Hepatocyte (in vitro differentiated cells): Measurements from ENCODE around the gene LCAT. TPM values are rescaled to one million over a fixed set of nuclear protein-coding genes. Genes with fewer than 3 reads are reported as not detected.

Experiments
- DNase-seq: peaks from one replicate; pipeline ENCODE4 v3.0.0-alpha.2; 2016; ENCODE audit warnings: low spot score
- H2AFZ ChIP-seq: fragments of 200-600 bp; sonication (generic); 2 replicates; pipeline ENCODE4 v1.6.0; 2016; ENCODE audit warnings: antibody characterized with exemption, mild to moderate bottlenecking
- H3K27ac ChIP-seq: fragments of 200-600 bp; sonication (generic); 2 replicates; pipeline ENCODE4 v1.5.1; 2016; ENCODE audit warnings: mild to moderate bottlenecking
- H3K27me3 ChIP-seq: fragments of 200-600 bp; sonication (generic); 2 replicates; pipeline ENCODE4 v1.6.1; 2016
- H3K36me3 ChIP-seq: fragments of 200-600 bp; sonication (generic); replicated peaks from 2 replicates; pipeline ENCODE4 v1.5.1; 2016; ENCODE audit warnings: low read depth; ENCODE audit not compliant: insufficient read depth
- H3K4me1 ChIP-seq: fragments of 200-600 bp; sonication (generic); 2 replicates; pipeline ENCODE4 v1.5.1; 2016; ENCODE audit warnings: mild to moderate bottlenecking, moderate library complexity; ENCODE audit not compliant: insufficient read depth
- H3K4me2 ChIP-seq: fragments of 200-600 bp; sonication (generic); 2 replicates; pipeline ENCODE4 v1.6.0; 2016
- H3K4me3 ChIP-seq: fragments of 200-600 bp; sonication (generic); 2 replicates; pipeline ENCODE4 v1.5.1; 2016; ENCODE audit warnings: mild to moderate bottlenecking
- H3K79me2 ChIP-seq: fragments of 200-600 bp; sonication (generic); 2 replicates; pipeline ENCODE4 v1.6.0; 2017; ENCODE audit warnings: mild to moderate bottlenecking
- H3K9me2 ChIP-seq: fragments of 200-600 bp; sonication (generic); replicated peaks from 2 replicates; pipeline ENCODE4 v1.6.0; 2017; ENCODE audit warnings: mild to moderate bottlenecking; ENCODE audit not compliant: insufficient read depth
- H3K9me3 ChIP-seq: fragments of 200-600 bp; sonication (generic); 2 replicates; pipeline ENCODE4 v1.5.1; 2016; ENCODE audit warnings: low read depth, mild to moderate bottlenecking
- H4K20me1 ChIP-seq: fragments of 200-600 bp; sonication (generic); 2 replicates; pipeline ENCODE4 v1.6.0; 2016; ENCODE audit warnings: mild to moderate bottlenecking; ENCODE audit not compliant: insufficient read depth, poor library complexity, severe bottlenecking
- EZH2 ChIP-seq: fragments of 200-600 bp; sonication (generic); IDR thresholded peaks from 2 replicates; pipeline ENCODE4 v1.6.1; 2016; ENCODE audit warnings: antibody characterized with exemption, mild to moderate bottlenecking, borderline replicate concordance
- EZH2phosphoT487 ChIP-seq: fragments of 200-600 bp; sonication (generic); IDR thresholded peaks from one replicate; pipeline ENCODE4 v1.6.1; 2018; ENCODE audit warnings: antibody characterized with exemption, mild to moderate bottlenecking, low read depth, moderate library complexity; ENCODE audit not compliant: unreplicated experiment, severe bottlenecking
- WGBS: methylation state at CpG from one replicate; pipeline ENCODE4 v1.1.6; 2016; ENCODE audit warnings: low lambda C conversion rate; ENCODE audit errors: missing lambda C conversion rate; 5-methylcytosine and 5-hydroxymethylcytosine counted together
- polyA plus RNA-seq: library from polyadenylated mRNA; unstranded; fragments of >200 nt; fragmentation: Nextera tagmentation; extraction: Ambion mirVana; gene quantifications from 2 replicates; pipeline ENCODE4 v1.2.1, GENCODE V29; 2016
- total RNA-seq: library from RNA; depleted of rRNA; stranded (reverse); fragments of >200 nt; gene quantifications from 2 replicates; pipeline ENCODE4 v1.2.3, GENCODE V29; 2014
- TF ChIP-seq, protein P1 (sequence below): fragments of 200-600 bp; sonication (generic); IDR thresholded peaks from 2 replicates; pipeline ENCODE4 v1.5.1; 2016; ENCODE audit warnings: antibody characterized with exemption, mild to moderate bottlenecking; ENCODE audit not compliant: poor library complexity

LCAT gene
- total and polyA plus RNA-seq, 2 experiments from 2014 or later = 15.6 to 44.6 TPM

DNA sequence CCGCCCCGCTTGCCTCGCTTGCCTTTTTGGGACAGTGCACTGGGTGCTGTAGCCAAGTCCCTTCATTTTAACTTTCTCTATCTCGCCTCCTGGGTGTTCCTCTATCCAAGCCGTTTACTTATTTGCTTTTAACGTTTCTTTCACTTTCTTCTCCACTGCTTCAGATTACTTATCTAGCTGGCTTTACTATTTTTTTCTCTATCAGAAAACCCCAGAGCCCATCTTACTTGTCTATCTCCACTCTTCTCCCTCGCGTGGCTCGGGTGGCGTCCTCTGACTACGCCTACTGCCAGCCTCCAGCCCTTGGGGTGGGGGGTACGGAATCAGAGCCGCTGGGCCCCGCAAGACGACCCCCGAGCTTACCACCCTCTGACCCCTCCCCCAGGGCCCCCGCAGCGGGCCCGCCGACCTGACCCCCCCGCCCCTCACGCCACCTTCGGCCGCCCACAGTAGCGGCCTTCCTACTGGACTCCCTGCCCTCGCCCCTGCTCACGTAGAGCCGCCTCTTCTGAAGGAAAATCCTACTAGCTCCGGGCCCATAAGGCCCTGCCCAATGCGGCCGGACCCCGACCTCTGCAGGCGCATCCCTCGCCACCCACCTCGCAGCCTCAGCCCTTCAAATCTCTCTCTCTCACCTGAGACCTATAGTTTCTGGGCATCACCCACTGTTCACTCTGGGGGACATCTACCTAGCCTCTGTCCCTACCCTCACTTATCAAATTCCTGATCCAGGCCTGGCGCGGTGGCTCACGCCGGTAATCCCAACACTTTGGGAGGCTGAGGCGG lies 25.5 kb upstream of the LCAT start:
- peak; percentile 46 for DNase-seq
- Histone ChIP-seq H2AFZ (peak overlapping the region; percentile 43), H3K4me3 (peak overlapping the region; percentile 94), H3K4me1 (peaks cover 24% of the 10 kb centered on the region), H3K4me2 (peak overlapping the region; percentile 96), H3K36me3 (no peaks in the 10 kb centered on the region), H3K27me3 (no peaks in the 10 kb centered on the region), H3K79me2 (peaks cover 38% of the 10 kb centered on the region), H3K9me3 (no peaks in the 10 kb centered on the region), H3K27ac (peak overlapping the region; percentile 95), H3K9me2 (no peaks in the 10 kb centered on the region), H4K20me1 (peaks cover 22% of the 10 kb centered on the region)
- TF ChIP-seq, protein P1, sequence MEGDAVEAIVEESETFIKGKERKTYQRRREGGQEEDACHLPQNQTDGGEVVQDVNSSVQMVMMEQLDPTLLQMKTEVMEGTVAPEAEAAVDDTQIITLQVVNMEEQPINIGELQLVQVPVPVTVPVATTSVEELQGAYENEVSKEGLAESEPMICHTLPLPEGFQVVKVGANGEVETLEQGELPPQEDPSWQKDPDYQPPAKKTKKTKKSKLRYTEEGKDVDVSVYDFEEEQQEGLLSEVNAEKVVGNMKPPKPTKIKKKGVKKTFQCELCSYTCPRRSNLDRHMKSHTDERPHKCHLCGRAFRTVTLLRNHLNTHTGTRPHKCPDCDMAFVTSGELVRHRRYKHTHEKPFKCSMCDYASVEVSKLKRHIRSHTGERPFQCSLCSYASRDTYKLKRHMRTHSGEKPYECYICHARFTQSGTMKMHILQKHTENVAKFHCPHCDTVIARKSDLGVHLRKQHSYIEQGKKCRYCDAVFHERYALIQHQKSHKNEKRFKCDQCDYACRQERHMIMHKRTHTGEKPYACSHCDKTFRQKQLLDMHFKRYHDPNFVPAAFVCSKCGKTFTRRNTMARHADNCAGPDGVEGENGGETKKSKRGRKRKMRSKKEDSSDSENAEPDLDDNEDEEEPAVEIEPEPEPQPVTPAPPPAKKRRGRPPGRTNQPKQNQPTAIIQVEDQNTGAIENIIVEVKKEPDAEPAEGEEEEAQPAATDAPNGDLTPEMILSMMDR = no peak
- TF ChIP-seq EZH2 (no peak), EZH2phosphoT487 (no peak)
- 56% methylated on average over 35 of the region's 40 CpGs for WGBS

DNA sequence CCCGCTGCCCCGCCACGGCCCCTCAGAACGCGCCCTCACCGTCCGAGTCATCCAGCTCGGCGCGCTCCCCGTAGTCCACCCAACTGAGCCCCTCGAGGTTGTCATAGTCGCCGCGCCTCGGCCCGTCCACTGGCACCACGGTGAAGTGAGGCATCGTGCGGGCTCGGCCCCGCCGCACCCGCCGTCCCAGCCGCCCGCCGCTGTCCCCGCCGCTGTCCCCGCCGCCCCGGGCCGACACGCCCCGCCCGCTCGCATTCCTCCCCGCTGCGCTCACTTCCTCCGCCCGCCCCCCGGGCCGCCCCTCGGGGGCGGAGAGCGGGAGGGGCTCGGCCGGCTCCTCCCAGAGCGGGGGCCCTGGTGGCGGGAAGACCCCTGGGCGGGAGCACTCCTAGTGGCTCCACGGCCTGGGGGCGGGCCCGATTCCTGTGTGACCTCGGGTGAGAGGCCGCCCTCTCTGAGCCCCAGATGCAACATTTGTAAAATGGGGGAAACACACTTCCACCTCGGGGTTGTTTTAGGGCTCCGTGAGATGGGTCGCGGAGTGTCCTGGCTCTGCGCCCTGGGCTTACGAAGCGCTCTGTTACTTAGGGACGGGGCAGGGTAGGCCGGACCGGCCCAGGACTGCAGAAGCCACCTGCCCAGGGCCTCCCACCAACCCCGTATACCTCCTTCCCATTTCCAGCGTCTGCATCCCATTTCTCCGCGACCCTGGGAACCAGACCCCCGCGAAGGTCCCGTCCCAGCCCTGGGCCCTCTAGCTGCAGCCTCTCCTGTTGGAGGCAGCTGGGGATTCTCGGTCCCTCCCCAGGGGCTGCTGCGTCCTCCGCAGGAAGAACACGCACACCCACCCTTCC lies 24.7 kb upstream of the LCAT start, which contains the start of gene SLC12A4:
TSS of gene SLC12A4 (minus strand) at position 238 of the 854 bp plus-strand sequence. CDS start at position 154, 84 bp downstream.
- peak within 1 kb of the TSS; percentile 77 for H2AFZ ChIP-seq
- 21% methylated on average over 32 of the region's 78 CpGs for WGBS
- no peaks in the 10 kb centered on the region for H3K9me2 ChIP-seq
- H3K36me3 ChIP-seq = no peaks in the 10 kb centered on the region
- H3K9me3 ChIP-seq = no peaks in the 10 kb centered on the region
- peak within 1 kb of the TSS; percentile 96 for H3K4me2 ChIP-seq
- peak within 1 kb of the TSS; percentile 94 for H3K4me3 ChIP-seq
- DNase-seq = peak; percentile 94
- H3K79me2 ChIP-seq = peaks cover 46% of the 10 kb centered on the region
- peaks cover 29% of the 10 kb centered on the region for H4K20me1 ChIP-seq
- TF ChIP-seq, protein P1 = no peak
- TF ChIP-seq EZH2phosphoT487 = no peak
- TF ChIP-seq EZH2 = no peak
- H3K27ac ChIP-seq = peak within 1 kb of the TSS; percentile 95
- H3K27me3 ChIP-seq = no peaks in the 10 kb centered on the region
- peaks cover 24% of the 10 kb centered on the region for H3K4me1 ChIP-seq

DNA sequence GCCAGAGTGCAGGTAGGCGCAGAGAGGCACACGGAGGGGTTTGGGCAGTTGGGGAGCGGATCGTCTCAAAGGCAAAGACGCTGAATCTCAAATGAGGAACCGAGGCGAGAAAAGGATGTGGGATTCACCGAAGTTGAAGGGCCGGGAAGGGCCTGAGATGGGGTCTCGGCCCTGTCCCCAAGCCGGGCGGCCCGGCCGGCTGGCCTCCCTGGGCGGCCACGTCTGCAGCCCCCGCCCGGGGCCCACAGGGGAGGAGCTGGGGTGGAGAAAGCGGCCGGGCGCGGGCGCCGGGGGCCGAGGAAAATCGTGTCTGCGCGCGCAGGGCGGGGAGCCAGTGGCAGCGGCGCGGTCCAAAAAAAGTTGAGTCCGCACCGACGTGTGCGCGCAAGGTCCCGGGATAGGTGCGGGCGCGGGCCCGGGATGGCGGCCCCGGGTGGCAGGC lies 24.1 kb upstream of the LCAT start:
- Histone ChIP-seq H3K36me3 (no peaks in the 10 kb centered on the region), H3K4me1 (peaks cover 24% of the 10 kb centered on the region)

More for the DNA sequence above, 24.1 kb upstream of the LCAT start:
- DNase-seq = peak; percentile 74
- TF ChIP-seq, protein P1 = no peak
- no peak for TF ChIP-seq EZH2
- no peak for TF ChIP-seq EZH2phosphoT487
- Histone ChIP-seq H3K9me2 (no peaks in the 10 kb centered on the region), H2AFZ (peak overlapping the region; percentile 77), H3K9me3 (no peaks in the 10 kb centered on the region), H4K20me1 (peaks cover 35% of the 10 kb centered on the region), H3K4me2 (peak overlapping the region; percentile 96), H3K79me2 (peaks cover 53% of the 10 kb centered on the region), H3K4me3 (peak overlapping the region; percentile 94), H3K27me3 (no peaks in the 10 kb centered on the region), H3K27ac (peak overlapping the region; percentile 95)
- 2% methylated on average over 19 of the region's 45 CpGs for WGBS
